ENCODE data around the gene KCTD18. TPM values are rescaled to one million over a fixed set of nuclear protein-coding genes. Genes with fewer than 3 reads are reported as not detected.

Gene KCTD18
- total RNA-seq, 1 experiment from 2014 or later = 19.6 TPM

GRCh38 chr2:200523604-200524003, 13.7 kb upstream of the KCTD18 start:
- no peaks in the 10 kb centered on the region for H3K9me2 ChIP-seq (ENCODE audit: insufficient read depth)

GRCh38 chr2:200523158-200523557, 13.3 kb upstream of the KCTD18 start:
- Histone ChIP-seq H3K36me3 (ENCODE audit: low read depth) (no peaks in the 10 kb centered on the region), H3K4me3 (no peak overlapping the region), H3F3A (ENCODE audit: insufficient read depth, low read depth) (no peaks in the 10 kb centered on the region), H3K4me1 (replicated peaks; ENCODE audit: insufficient read depth) (peaks cover 19% of the 10 kb centered on the region), H3K27me3 (ENCODE audit: insufficient read depth, low read depth) (no peaks in the 10 kb centered on the region), H3K9me2 (ENCODE audit: insufficient read depth) (no peaks in the 10 kb centered on the region), H2AFZ (no peak overlapping the region), H4K20me1 (ENCODE audit: insufficient read depth) (no peaks in the 10 kb centered on the region), H3K27ac (no peak overlapping the region), H3K9me3 (ENCODE audit: insufficient read depth, low read depth) (peaks cover under 1% of the 10 kb centered on the region; the same call in 1 of the 2 replicates), H3K79me2 (ENCODE audit: low read depth) (peaks cover 18% of the 10 kb centered on the region), H3K4me2 (no peak overlapping the region)
- no TSS peak for BruUV-seq (replicated peaks)
- ChIA-PET CTCF (interaction anchor here (0.6 kb wide), 1 partner anchor 569 kb away, joined by 4 read pairs; no protein-coding TSS in a partner anchor), POLR2A (ENCODE audit: unreplicated experiment) (no interaction called here)
- intact Hi-C loops (cut with micrococcal nuclease; ENCODE audit: unreplicated experiment) = no loop called here
- TF ChIP-seq CTCF (conservative IDR thresholded peaks at IDR 0.05) (no peak), EZH2 (IDR thresholded peaks at IDR 0.05; ENCODE audit: low read depth) (no peak)
- DNase-seq = no peak

More at GRCh38 chr2:200523604-200524003, 13.7 kb upstream of the KCTD18 start:
- peaks cover 19% of the 10 kb centered on the region for H3K4me1 ChIP-seq (replicated peaks; ENCODE audit: insufficient read depth)
- no TSS peak for BruUV-seq (replicated peaks)
- no peak overlapping the region for H3K4me2 ChIP-seq
- H2AFZ ChIP-seq = no peak overlapping the region
- ChIA-PET POLR2A (ENCODE audit: unreplicated experiment) (no interaction called here), CTCF (interaction anchor here (0.6 kb wide), 1 partner anchor 569 kb away, joined by 4 read pairs; no protein-coding TSS in a partner anchor)
- H3K79me2 ChIP-seq (ENCODE audit: low read depth) = peaks cover 22% of the 10 kb centered on the region
- H3K27me3 ChIP-seq (ENCODE audit: insufficient read depth, low read depth) = no peaks in the 10 kb centered on the region
- no peak for DNase-seq
- no peaks in the 10 kb centered on the region for H3F3A ChIP-seq (ENCODE audit: insufficient read depth, low read depth)
- H3K27ac ChIP-seq = no peak overlapping the region
- no peaks in the 10 kb centered on the region for H4K20me1 ChIP-seq (ENCODE audit: insufficient read depth)
- no peak overlapping the region for H3K4me3 ChIP-seq
- H3K36me3 ChIP-seq (ENCODE audit: low read depth) = no peaks in the 10 kb centered on the region
- no peak for TF ChIP-seq CTCF (conservative IDR thresholded peaks at IDR 0.05)
- no peak for TF ChIP-seq EZH2 (IDR thresholded peaks at IDR 0.05; ENCODE audit: low read depth)
- intact Hi-C loops (cut with micrococcal nuclease; ENCODE audit: unreplicated experiment) = no loop called here
- no peaks in the 10 kb centered on the region for H3K9me3 ChIP-seq (ENCODE audit: insufficient read depth, low read depth)

GRCh38 chr2:200515155-200515554, 5.3 kb upstream of the KCTD18 start:
- Histone ChIP-seq H3K4me1 (replicated peaks; ENCODE audit: insufficient read depth) (peaks cover 7% of the 10 kb centered on the region; the same call in 1 of the 2 replicates), H2AFZ (no peak overlapping the region), H3K4me2 (no peak overlapping the region), H3K36me3 (ENCODE audit: low read depth) (no peaks in the 10 kb centered on the region), H3K79me2 (ENCODE audit: low read depth) (no peaks in the 10 kb centered on the region), H3K4me3 (no peak overlapping the region), H3K9me3 (ENCODE audit: insufficient read depth, low read depth) (peaks cover 7% of the 10 kb centered on the region; the same call in 1 of the 2 replicates), H3K9me2 (ENCODE audit: insufficient read depth) (no peaks in the 10 kb centered on the region), H3F3A (ENCODE audit: insufficient read depth, low read depth) (no peaks in the 10 kb centered on the region), H3K27ac (no peak overlapping the region), H3K27me3 (ENCODE audit: insufficient read depth, low read depth) (no peaks in the 10 kb centered on the region), H4K20me1 (ENCODE audit: insufficient read depth) (no peaks in the 10 kb centered on the region)
- ChIA-PET CTCF (interaction anchor here (0.6 kb wide), 1 partner anchor 1767 kb away, joined by 3 read pairs; no protein-coding TSS in a partner anchor), POLR2A (ENCODE audit: unreplicated experiment) (no interaction called here)
- intact Hi-C loops (cut with micrococcal nuclease; ENCODE audit: unreplicated experiment) = no loop called here
- no TSS peak for BruUV-seq (replicated peaks)
- no peak for DNase-seq
- no peak for TF ChIP-seq CTCF (conservative IDR thresholded peaks at IDR 0.05)
- no peak for TF ChIP-seq EZH2 (IDR thresholded peaks at IDR 0.05; ENCODE audit: low read depth)
